Hypothalamus (tissue), 51 donors: ENCODE measurements around the gene CX3CR1.
"Not testable (repeated sequence)": the region's sequence is repeated elsewhere in the genome, so short reads cannot be mapped to it uniquely, and the experiment has no call there.

ENCODE experiments used
- DNase-seq, 51 donors: peaks; one replicate each; lab custom pipeline; 2025; lab: John Stamatoyannopoulos, UW

Gene CX3CR1

GRCh38 chr3:39279745-39280517 is at the start of gene CX3CR1:
CX3CR1 (minus strand) TSS chr3:39280036; CDS start chr3:39266509, 13,527 bp downstream.
- DNase-seq = peak in 2 of 51 donors; percentile 4 to 11

- DNase-seq = no peak
These were observed 49.7 kb upstream of the CX3CR1 start, which contains the start of gene CCR8 for GRCh38 chr3:39329493-39329892. CCR8 (plus strand) TSS chr3:39329709; CDS start chr3:39332332, 2,623 bp downstream.

- DNase-seq = no peak
These were observed 48.0 kb upstream of the CX3CR1 start for GRCh38 chr3:39327746-39328349.

GRCh38 chr3:39327053-39327745 is 47.4 kb upstream of the CX3CR1 start:
- no peak for DNase-seq

- DNase-seq = no peak
These were observed 45.4 kb upstream of the CX3CR1 start for GRCh38 chr3:39325236-39325635.

- DNase-seq = no peak
These were observed 43.7 kb upstream of the CX3CR1 start for GRCh38 chr3:39323494-39323893.

- no peak for DNase-seq
These were observed 43.1 kb upstream of the CX3CR1 start for GRCh38 chr3:39322936-39323335.

GRCh38 chr3:39322209-39322715 is 42.4 kb upstream of the CX3CR1 start:
- DNase-seq = not testable (repeated sequence)

- DNase-seq = not testable (repeated sequence)
These were observed 41.7 kb upstream of the CX3CR1 start for GRCh38 chr3:39321574-39321983.

GRCh38 chr3:39319249-39319648 is 39.4 kb upstream of the CX3CR1 start:
- no peak for DNase-seq

GRCh38 chr3:39318301-39318700 is 38.5 kb upstream of the CX3CR1 start:
- no peak for DNase-seq

- no peak for DNase-seq
These were observed 37.8 kb upstream of the CX3CR1 start for GRCh38 chr3:39317571-39318169.

GRCh38 chr3:39315420-39315819 is 35.6 kb upstream of the CX3CR1 start:
- no peak for DNase-seq

- no peak for DNase-seq
These were observed 33.5 kb upstream of the CX3CR1 start for GRCh38 chr3:39313289-39313688.

- no peak for DNase-seq
These were observed 22.3 kb upstream of the CX3CR1 start for GRCh38 chr3:39302178-39302577.

- DNase-seq = no peak
These were observed 19.4 kb upstream of the CX3CR1 start for GRCh38 chr3:39299279-39299678.

- no peak for DNase-seq
These were observed 16.6 kb upstream of the CX3CR1 start for GRCh38 chr3:39296197-39297077.

GRCh38 chr3:39295184-39295775 is 15.4 kb upstream of the CX3CR1 start:
- DNase-seq = no peak

- DNase-seq = no peak
These were observed 14.8 kb upstream of the CX3CR1 start for GRCh38 chr3:39294446-39295183.
